Embryonic facial prominence (tissue), 1 donor: ENCODE results near the gene STBD1.
"Not testable (repeated sequence)": the region's sequence is repeated elsewhere in the genome, so short reads cannot be mapped to it uniquely, and the experiment has no call there.

Experiments
- DNase-seq: peaks from one replicate; pipeline ENCODE4 v3.0.0-alpha.2; 2016; ENCODE audit errors: extremely low spot score

STBD1 gene

GRCh38 chr4:76305971-76306881 lies at the start of gene STBD1:
Gene STBD1 (plus strand): TSS chr4:76306733. CDS start chr4:76306770, 37 bp downstream.
- DNase-seq: no peak

DNA sequence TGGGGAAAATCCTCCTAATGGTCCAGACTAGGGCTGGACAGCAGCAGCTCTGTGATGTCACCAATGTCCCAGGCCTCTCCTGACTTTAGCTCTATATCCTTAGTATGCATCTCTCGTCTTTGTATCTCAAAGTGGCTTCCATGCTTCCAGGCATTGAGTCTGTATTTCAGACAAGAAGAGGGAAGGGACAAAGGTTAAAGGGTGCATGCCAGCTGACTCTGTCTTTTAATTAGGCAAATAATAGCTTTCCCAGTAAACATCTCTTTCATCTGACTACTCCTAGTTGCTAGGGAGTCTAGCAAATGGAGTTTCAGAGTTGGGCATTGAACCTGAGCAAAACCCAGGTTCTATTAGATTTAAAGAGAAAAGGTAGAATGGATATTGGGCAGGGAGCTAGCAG lies 49.6 kb upstream of the STBD1 start:
- no peak for DNase-seq

DNA sequence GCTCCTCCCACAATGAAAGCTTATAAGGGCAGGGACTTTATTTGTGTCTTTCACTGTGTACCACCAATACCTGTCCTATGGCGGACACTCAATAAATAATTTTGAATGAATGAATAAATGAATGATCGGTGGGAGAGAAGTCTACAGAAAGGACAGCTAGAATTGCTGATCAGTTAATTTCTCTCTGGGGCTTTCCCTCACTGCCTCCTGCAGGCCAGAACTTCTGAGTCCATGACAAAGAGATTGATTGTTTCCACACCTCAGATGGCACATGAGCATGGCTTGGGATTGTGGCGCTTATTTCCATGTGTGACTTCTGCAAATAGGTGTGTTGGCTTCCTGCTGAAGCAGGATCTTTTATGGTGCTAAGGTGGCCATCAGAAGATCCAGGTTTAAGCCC lies 48.7 kb upstream of the STBD1 start:
- DNase-seq: no peak

- no peak for DNase-seq
Observed at GRCh38 chr4:76260571-76260970, 46.0 kb upstream of the STBD1 start.

DNA sequence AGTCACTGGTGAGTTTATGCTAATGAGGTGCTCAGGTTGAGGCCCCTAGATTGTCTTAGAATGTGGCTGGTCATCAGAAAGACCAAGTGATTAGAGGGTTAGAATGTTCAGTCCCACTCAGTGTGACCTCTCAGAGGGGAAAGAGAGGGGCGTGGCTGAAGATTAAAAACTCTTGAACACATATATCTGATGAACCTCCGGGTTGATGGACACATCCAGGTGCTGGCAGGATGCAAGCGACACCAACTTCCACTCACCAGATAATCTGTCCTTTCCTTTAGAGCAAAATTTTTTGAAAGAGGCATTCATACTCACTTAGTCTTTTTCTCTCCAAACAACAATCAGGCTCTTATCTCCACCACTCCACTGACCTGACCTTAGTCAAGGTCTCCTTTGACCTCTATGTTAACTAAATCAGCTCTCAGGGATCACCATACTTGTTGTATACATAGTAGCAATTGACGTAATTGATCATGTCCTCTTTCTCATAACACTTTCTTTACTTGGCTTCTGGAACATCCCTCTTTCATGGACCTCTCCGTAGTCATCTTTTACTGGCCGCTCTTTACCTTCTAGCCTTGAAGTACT lies 40.8 kb upstream of the STBD1 start:
- DNase-seq: no peak

DNA sequence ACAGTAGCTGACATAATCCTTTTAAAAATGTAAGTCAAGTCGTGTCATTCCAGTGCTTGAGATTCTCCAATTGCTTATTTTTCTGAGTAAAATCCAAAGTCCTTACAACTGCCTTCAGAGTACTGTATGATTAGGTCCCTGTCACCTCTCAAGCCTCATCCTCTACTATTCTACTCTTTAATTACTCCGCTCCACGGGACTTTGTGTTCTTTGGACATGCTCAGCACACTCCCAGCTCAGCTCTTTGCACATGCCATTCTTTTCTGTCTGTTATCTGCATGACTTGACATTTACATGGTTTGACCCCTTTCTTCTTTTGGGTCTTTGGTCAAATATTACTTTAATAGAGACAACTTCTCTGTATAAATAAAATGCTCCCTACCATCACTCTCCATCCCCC lies 39.9 kb upstream of the STBD1 start:
- no peak for DNase-seq

GRCh38 chr4:76267811-76268210 lies 38.7 kb upstream of the STBD1 start:
- DNase-seq: no peak

DNA sequence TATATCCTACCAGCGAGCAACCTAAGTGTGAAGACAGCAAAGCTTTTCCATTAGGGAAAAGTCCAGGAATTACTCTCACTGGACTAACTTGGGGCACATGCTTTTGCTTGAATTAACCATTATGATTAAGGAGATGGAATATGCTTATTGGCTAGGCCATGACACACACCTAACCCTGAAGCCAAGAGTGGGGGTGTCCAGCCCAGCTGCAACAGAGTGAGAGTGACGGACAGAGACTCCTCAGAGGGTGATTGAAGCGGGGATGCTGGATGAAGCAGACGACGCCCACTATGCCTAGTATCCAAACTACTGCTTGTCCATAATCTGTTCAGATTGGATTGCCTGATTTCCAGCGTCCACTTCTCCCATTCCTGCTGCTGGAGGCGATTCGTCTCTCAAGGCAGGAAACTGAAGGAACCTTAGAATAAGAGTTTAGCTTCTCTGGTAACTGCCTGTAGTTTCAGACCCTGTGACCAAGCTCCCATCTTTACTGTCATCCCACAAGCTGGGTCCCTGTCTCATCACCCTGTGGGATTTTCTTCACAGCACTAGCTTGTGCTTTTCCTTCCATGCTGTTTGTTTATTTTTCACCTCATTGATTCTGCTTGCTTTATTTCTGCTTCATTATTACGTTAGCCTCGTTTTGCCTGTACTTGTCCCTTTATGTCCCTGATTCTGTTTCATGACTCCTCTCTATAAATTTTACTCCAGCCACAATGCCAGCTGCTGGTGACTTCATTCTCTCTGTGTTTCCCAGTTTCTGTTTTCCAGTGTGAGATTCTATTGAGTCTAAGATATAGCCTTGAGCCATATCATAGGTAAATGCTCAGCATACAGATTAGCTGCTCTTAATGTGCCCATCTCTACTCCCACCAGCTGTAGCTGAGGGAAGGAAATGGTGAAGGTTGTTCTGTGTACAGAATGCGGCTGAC lies 36.0 kb upstream of the STBD1 start:
- DNase-seq: no peak

GRCh38 chr4:76271248-76271647 lies 35.3 kb upstream of the STBD1 start:
- no peak for DNase-seq

GRCh38 chr4:76272073-76272472 lies 34.5 kb upstream of the STBD1 start:
- DNase-seq: no peak

DNA sequence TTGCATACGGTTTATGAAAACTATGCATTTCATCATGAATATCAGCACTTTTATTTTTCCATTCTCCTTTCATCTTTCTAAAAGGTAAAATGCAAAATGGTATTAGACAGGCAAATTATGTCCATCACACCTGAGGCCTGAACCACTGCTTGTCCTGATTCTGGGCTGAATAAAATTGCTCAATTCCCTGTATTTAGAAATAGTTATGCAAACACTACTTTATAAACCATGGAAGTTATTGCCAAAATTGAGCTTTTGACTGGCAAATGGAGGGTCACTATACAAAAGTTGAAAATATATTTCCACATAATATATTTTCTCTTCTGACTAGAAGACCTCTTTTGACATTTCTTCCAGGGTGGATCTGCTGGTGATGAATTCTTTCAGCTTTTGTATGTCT lies 34.0 kb upstream of the STBD1 start:
- DNase-seq: no peak

DNA sequence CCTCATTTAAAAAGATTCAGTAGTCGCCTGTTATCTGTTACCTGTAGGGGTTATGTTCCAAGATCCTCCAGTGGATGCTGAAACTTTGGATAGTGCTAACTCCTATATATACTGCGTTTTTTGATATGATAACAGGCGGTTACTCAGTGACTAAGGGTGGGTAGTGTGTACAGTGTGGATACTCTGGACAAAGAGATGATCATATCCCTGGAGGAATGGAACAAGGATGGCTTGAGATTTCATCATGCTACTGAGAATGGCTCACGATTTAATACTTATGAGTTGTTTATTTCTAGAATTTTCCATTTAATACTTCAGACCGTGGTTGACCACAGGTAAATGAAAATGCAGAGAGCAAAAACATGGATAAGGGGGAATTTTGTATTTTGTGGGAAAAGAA lies 33.5 kb upstream of the STBD1 start:
- DNase-seq: no peak

DNA sequence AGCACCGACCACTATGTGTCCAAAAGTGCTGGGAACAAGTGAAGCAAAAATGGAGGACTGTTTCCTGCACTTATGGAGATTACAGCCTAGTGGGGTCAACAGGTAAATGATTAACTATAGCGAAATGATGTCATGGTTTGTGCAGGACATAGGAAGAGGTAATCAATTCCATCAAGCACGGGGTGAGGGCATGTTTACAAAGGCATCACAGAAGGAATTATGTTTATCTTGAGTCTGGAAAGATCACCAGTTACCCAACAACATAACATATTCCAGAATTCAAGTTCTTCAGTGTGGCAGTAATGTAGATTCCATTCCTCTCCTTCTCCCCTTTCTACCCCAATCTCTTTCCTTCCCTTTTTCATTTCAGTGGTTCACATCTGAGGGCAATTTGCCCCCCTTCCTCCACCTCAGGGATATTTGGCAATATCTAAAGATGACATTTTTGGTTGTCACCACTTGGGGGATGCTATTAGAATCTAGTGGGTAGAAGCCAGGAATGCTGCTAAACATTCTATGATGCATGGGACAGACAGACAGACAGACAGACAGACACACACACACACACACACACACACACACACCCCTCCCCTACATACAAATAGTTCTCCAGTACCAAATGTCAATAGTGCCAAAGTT lies 30.9 kb upstream of the STBD1 start:
- no peak for DNase-seq

DNA sequence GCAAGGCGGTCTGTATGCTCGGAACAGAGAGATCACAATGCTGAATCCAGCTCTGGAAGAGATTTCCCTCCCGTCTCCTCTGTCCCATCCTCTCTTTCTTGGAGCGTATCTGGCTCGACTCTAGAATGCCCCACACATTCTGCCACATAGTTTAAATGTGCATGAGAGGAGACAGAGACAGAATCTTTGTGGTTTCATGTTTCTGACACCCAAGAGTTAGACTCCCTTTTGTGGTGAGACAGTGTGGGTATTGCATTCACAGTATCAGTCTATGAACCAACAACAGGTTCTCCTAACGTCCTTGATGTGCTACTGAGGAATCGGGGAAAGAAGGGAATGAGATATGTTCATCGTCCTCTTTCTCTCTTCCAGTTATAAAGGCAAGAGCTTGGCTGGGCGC lies 29.7 kb upstream of the STBD1 start:
- no peak for DNase-seq

DNA sequence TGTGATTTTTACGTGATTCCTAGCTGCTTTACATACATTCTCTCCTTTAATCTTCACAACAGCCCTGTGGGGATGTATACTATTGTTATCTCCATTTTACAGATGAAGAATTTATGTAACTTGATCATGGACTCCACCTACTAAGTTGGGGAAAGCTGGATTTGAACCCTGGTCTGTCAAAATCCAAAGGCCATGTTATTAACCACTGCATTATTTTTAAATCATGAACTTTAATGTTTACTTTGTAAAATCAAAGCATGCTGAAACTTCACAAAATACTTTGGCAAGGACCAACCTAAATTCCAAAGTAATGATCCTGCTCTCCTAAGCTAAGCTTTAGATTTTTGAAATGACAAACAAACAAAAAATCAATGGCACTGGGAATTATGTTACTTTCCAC lies 28.9 kb upstream of the STBD1 start:
- DNase-seq: no peak

- no peak for DNase-seq
Observed at GRCh38 chr4:76278583-76278982, 27.9 kb upstream of the STBD1 start.

- no peak for DNase-seq
Observed at GRCh38 chr4:76279462-76279861, 27.1 kb upstream of the STBD1 start.

- no peak for DNase-seq
Observed at GRCh38 chr4:76280488-76281441, 25.8 kb upstream of the STBD1 start.

DNA sequence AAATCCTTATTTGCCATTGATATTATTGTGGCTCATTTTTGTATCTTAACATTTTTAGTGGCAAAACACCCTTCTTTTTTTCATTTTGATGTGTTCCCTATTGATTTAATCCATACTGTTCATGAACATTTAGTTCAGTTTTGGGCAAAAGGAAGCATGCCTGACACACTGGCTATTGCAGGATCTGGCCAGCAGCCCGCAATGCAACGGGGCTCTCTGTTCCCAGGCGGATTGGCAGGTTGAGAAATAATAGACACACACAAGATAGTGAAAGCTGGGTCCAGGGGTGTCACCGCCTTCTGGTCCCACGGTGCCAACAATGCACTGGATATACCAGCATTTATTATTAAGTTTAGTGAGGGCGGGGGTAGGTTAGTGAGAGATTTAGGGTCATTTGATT lies 24.9 kb upstream of the STBD1 start:
- DNase-seq: not testable (repeated sequence)

GRCh38 chr4:76282941-76283689 lies 23.4 kb upstream of the STBD1 start:
- DNase-seq: no peak
